Epithelial cell of esophagus (primary cell): ENCODE results near the gene PHACTR1.
"Not testable (repeated sequence)": the region's sequence is repeated elsewhere in the genome, so short reads cannot be mapped to it uniquely, and the experiment has no call there.

Experiments used
- DNase-seq: peaks from one replicate; pipeline ENCODE4 v3.0.0; 2010; ENCODE audit warnings: low read depth
- H3K4me3 ChIP-seq: 2 replicates; pipeline ENCODE4 v1.5.1; 2011; ENCODE audit warnings: mild to moderate bottlenecking, low read length, control low read depth
- TF ChIP-seq, protein P1 (sequence below): IDR thresholded peaks from 2 replicates; pipeline ENCODE4 v1.5.1; 2011; ENCODE audit warnings: low read depth, mild to moderate bottlenecking, low read length, control low read depth, inconsistent platforms; ENCODE audit not compliant: insufficient read depth; ENCODE audit errors: missing control alignments

PHACTR1 gene

DNA sequence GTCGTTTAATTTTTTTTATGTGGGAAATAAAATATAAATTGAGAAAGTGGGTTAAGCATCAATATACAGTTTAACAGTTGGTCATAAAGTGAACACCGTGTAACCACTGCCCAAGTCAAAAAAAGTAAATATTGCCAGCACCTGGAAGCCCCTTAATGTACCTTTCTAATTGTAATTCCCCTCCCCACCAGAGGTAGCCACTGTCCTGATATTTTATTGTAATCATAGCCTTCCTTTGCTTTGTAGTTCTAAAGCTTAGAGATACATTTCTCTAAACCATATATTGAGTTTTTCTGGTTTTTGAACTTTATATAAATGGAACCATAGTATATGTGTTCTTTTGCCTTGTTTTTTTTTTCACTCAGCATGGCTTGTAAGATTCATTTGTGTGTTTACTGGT is 431.2 kb downstream of the PHACTR1 start:
- TF ChIP-seq, protein P1, sequence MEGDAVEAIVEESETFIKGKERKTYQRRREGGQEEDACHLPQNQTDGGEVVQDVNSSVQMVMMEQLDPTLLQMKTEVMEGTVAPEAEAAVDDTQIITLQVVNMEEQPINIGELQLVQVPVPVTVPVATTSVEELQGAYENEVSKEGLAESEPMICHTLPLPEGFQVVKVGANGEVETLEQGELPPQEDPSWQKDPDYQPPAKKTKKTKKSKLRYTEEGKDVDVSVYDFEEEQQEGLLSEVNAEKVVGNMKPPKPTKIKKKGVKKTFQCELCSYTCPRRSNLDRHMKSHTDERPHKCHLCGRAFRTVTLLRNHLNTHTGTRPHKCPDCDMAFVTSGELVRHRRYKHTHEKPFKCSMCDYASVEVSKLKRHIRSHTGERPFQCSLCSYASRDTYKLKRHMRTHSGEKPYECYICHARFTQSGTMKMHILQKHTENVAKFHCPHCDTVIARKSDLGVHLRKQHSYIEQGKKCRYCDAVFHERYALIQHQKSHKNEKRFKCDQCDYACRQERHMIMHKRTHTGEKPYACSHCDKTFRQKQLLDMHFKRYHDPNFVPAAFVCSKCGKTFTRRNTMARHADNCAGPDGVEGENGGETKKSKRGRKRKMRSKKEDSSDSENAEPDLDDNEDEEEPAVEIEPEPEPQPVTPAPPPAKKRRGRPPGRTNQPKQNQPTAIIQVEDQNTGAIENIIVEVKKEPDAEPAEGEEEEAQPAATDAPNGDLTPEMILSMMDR: no peak
- DNase-seq: no peak
- H3K4me3 ChIP-seq: no peak overlapping the region

DNA sequence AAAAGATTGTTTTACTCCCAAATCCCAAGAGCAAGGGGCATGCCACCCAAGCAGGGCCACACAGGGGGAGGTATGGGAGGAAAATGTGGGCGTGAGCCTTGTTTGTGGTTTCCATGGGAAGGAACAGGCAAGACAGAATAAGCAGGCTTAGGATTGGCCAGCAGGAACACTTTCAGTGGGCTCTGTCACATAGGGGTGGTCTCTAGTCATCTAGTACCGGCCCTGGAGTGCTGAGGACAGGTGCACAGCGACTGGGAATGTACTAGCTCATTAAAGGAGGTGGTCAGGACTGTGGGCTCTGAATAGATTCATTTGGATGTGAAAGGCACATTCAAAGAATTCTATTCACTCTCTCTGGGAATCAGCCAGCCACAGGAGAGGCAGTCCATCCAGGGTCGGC is 436.2 kb downstream of the PHACTR1 start:
- no peak overlapping the region for H3K4me3 ChIP-seq
- TF ChIP-seq, protein P1: no peak
- DNase-seq: no peak

DNA sequence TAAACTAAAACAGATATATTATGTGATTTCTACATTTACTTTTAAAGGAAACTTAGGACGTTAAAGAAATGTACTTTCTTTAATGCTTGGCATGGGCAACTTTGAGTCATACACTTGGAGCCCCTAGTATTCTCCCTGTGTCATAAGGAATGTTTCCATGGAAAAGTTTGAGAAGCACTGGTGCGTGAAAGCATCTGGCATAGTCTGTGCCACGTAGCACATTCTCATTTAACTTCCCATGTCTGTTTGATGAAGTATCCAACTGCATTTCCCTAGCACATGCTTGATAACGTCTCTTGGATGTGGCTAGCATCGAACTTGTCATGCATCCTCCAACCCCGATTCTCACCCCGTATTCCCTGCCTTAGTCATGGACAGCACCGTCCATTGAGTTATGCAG is 439.8 kb downstream of the PHACTR1 start:
- TF ChIP-seq, protein P1: no peak
- no peak for DNase-seq
- H3K4me3 ChIP-seq: no peak overlapping the region

DNA sequence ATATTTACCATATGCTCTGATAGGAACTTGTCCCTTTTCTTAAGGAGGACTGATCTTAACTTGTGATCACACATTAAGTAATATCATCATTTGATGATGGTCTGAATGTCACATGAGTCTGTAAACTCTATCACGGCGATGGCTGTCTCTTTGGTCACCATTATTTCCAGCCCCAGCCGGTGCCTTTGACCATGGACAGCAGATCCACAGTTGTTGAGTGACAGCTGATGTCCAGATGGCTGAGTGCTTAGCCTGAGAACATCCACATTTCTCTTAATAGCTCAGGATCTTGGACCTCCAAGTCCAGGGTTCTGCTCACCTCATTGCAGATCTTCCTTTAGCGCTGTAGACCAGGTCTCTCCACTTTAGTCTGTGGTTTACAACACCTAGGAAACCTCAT is 440.7 kb downstream of the PHACTR1 start:
- DNase-seq: no peak
- no peak overlapping the region for H3K4me3 ChIP-seq
- TF ChIP-seq, protein P1: no peak

DNA sequence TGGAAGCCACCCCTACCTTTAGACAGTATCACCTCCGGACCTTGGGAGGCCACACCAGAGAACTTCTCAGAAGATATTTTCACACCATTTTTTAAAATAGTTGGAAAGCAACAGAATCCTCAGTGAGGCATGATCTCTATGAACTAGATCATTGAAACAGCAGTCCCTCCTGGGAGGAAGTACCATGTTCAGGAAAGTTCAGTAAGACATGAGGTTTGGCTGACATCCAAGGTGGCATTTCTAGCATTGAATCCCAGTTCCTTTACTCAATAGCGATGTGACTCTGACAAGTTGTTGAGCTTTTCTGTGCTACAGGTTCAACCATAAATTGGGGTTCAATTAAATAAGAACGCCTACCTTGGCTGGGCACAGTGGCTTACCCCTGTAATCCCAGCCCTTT is 442.7 kb downstream of the PHACTR1 start:
- H3K4me3 ChIP-seq: no peak overlapping the region
- TF ChIP-seq, protein P1: no peak
- no peak for DNase-seq

DNA sequence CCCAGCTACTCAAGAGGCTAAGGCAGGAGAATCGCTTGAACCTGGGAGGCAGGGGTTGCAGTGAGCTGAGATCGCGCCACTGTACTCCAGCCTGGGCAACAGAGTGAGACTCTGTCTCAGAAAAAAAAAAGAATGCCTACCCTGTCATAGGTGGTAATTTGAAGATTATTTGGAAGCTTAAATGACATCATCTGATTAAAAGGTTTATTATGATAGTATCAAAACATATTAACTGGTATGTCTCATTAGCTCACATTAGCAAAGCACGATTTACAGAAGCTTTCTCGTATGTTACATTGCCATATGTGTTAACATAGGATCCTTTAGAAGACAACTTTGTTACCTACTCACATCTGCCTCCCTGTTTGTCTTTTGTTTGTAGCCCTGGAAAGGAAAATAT is 443.3 kb downstream of the PHACTR1 start:
- DNase-seq, H3K4me3 ChIP-seq: not testable (repeated sequence)

DNA sequence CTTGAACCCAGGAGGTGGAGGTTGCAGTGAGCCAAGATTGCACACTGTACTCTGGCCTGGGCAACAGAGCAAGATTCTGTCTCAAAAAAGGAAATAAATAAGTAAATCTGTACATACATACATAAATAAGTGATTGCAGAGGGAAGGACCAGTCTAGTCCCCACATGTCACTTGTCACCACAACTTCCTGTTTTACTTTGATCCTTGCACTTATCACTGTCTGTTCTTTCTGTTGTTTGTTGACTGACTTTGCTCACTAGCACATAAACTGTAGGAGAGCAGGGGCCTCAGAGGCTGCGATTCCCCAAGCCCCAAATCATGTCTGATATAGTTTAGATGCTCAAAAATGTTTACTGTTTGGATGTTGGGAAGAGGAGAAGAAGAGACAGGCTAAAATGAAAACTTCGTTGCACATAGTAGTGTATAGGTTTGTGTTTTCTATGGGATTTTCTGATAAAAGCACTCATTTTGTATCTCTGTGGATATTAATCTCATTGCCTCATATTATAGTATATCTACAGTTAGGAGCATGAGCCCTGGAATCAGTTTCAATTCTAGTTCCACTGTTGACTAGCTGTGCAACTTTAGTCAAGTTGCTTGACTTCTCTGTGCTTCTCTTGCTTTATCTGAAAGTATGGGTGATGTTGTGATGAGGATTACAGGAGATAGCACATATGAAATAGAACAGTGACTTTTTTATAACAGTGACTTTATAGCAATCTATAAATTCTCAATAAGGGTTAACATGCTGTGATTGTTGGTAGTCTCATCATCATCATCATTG is 446.8 kb downstream of the PHACTR1 start:
- H3K4me3 ChIP-seq: no peak overlapping the region
- TF ChIP-seq, protein P1: no peak
- no peak for DNase-seq
